Measurements from ENCODE around the gene TSC2.
"Not testable (repeated sequence)": the region's sequence is repeated elsewhere in the genome, so short reads cannot be mapped to it uniquely, and the experiment has no call there.

GRCh38 chr16:2123706-2124376, 76.1 kb downstream of the TSC2 start:
- not testable (repeated sequence) for TF ChIP-seq EZH2phosphoT487 (IDR thresholded peaks at IDR 0.05; ENCODE audit: insufficient read depth, low read depth); EZH2 (IDR thresholded peaks at IDR 0.05; ENCODE audit: insufficient read depth, poor library complexity, severe bottlenecking)
